GM12878 (cell line): Measurements from ENCODE around the gene ZNF841.

Experiments used
- EZH2 ChIP-seq: IDR thresholded peaks from 2 replicates; pipeline ENCODE4 v1.6.1; 2012; ENCODE audit warnings: low read depth, mild to moderate bottlenecking, control low read depth, inconsistent platforms, low read length, borderline replicate concordance; ENCODE audit not compliant: control insufficient read depth
- JUNB ChIP-seq: IDR thresholded peaks from 2 replicates; pipeline ENCODE4 v1.6.1; 2016; ENCODE audit warnings: antibody characterized with exemption, mild to moderate bottlenecking
- MEF2A ChIP-seq: IDR thresholded peaks from 2 replicates; pipeline ENCODE4 v1.6.1; 2011; ENCODE audit warnings: low read depth, mild to moderate bottlenecking, low read length, moderate library complexity; ENCODE audit not compliant: insufficient read depth
- POLR2AphosphoS5 ChIP-seq: IDR thresholded peaks from 2 replicates; pipeline ENCODE4 v1.6.1; 2011; ENCODE audit warnings: mild to moderate bottlenecking, low read length, inconsistent platforms
- SRF ChIP-seq, 2 experiments: IDR thresholded peaks; 2 replicates each; pipeline ENCODE4 v1.6.1; 2011; ENCODE audit warnings: low read depth in 2 of 2, low read length in 2 of 2, mild to moderate bottlenecking in 1 of 2, moderate library complexity in 1 of 2
- SUPT20H ChIP-seq: IDR thresholded peaks from 2 replicates; pipeline ENCODE4 v1.6.1; 2011; ENCODE audit warnings: low read depth, mild to moderate bottlenecking, low read length, moderate library complexity, borderline replicate concordance; ENCODE audit not compliant: control insufficient read depth
- TCF12 ChIP-seq: IDR thresholded peaks from 2 replicates; pipeline ENCODE4 v1.6.1; 2011; ENCODE audit warnings: low read depth, mild to moderate bottlenecking, low read length
- TF ChIP-seq, protein P1 (sequence below): fragments of 450-650 bp; conservative IDR thresholded peaks from 2 replicates; pipeline ENCODE4 v1.6.1; 2017; ENCODE audit warnings: mild to moderate bottlenecking, moderate library complexity

- no peak for TF ChIP-seq TCF12
- TF ChIP-seq SRF (IDR thresholded peaks at IDR 0.05; ENCODE audit: low read depth in 2 of 2, low read length in 2 of 2): no peak
- no peak for TF ChIP-seq MEF2A
- no peak for TF ChIP-seq SUPT20H
- no peak for TF ChIP-seq POLR2AphosphoS5
- TF ChIP-seq, protein P1, sequence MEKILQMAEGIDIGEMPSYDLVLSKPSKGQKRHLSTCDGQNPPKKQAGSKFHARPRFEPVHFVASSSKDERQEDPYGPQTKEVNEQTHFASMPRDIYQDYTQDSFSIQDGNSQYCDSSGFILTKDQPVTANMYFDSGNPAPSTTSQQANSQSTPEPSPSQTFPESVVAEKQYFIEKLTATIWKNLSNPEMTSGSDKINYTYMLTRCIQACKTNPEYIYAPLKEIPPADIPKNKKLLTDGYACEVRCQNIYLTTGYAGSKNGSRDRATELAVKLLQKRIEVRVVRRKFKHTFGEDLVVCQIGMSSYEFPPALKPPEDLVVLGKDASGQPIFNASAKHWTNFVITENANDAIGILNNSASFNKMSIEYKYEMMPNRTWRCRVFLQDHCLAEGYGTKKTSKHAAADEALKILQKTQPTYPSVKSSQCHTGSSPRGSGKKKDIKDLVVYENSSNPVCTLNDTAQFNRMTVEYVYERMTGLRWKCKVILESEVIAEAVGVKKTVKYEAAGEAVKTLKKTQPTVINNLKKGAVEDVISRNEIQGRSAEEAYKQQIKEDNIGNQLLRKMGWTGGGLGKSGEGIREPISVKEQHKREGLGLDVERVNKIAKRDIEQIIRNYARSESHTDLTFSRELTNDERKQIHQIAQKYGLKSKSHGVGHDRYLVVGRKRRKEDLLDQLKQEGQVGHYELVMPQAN: no peak
- TF ChIP-seq EZH2: no peak
- no peak for TF ChIP-seq JUNB
These were observed 42.9 kb upstream of the ZNF841 start for GRCh38 chr19:52138278-52138982.
